K562 (cell line): ENCODE data around the gene ACOT7. TPM values are rescaled to one million over a fixed set of nuclear protein-coding genes. Genes with fewer than 3 reads are reported as not detected.

Experiments used
- ATF1 ChIP-seq, 2 experiments: fragments of 450-650 bp in 1 of 2; IDR thresholded peaks; 2 replicates each; pipeline ENCODE4 v1.6.1; 2016; ENCODE audit warnings: missing compliant biosample characterization in 1 of 2, missing genetic modification characterization in 1 of 2
- E2F8 ChIP-seq: fragments of 450-650 bp; IDR thresholded peaks from 2 replicates; pipeline ENCODE4 v1.7.1; 2018; ENCODE audit warnings: mild to moderate bottlenecking, low read depth; ENCODE audit not compliant: partially characterized antibody
- FOXM1 ChIP-seq, 2 experiments: fragments of 450-650 bp in 1 of 2; sonication (generic) in 1 of 2; formaldehyde crosslinking in 1 of 2; IDR thresholded peaks; 2 replicates each; pipeline versions ENCODE4 v1.6.1 to v1.9.0; 2017 to 2022; ENCODE audit warnings: low read depth in 2 of 2, mild to moderate bottlenecking in 2 of 2, missing genetic modification reagents in 1 of 2, moderate library complexity in 1 of 2
- HEY1 ChIP-seq: fragments of 250-450 bp; sonication (Bioruptor Pico); IDR thresholded peaks from 2 replicates; pipeline ENCODE4 v1.5.0; 2020; ENCODE audit warnings: mild to moderate bottlenecking, moderate library complexity, borderline replicate concordance
- HLTF ChIP-seq: fragments of 450-650 bp; IDR thresholded peaks from 2 replicates; pipeline ENCODE4 v1.6.1; 2016
- HNRNPH1 ChIP-seq: fragments of 200-400 bp; formaldehyde crosslinking; optimal IDR thresholded peaks from 2 replicates; pipeline ENCODE3; 2017; ENCODE audit warnings: low read depth, mild to moderate bottlenecking, low read length, moderate library complexity
- KLF16 ChIP-seq: IDR thresholded peaks from 2 replicates; pipeline ENCODE4 v1.6.1; 2016; ENCODE audit warnings: antibody characterized with exemption
- MCM5 ChIP-seq: fragments of 450-650 bp; IDR thresholded peaks from 2 replicates; pipeline ENCODE4 v1.6.1; 2016; ENCODE audit warnings: low read depth
- MECOM ChIP-seq: fragments of 250-450 bp; sonication (Bioruptor Pico); IDR thresholded peaks from 2 replicates; pipeline ENCODE4 v1.8.0; 2022; ENCODE audit warnings: inconsistent platforms
- RAD21 ChIP-seq, 2 experiments: fragments of 250-450 bp in 1 of 2; fragments of 450-650 bp in 1 of 2; sonication (Bioruptor Pico) in 1 of 2; formaldehyde crosslinking in 1 of 2; IDR thresholded peaks in 1 of 2; conservative IDR thresholded peaks in 1 of 2; 2 replicates each; pipeline versions ENCODE4 v1.4.0 to v1.8.0; 2020 to 2022; ENCODE audit warnings: mild to moderate bottlenecking in 2 of 2, moderate library complexity in 1 of 2
- RBM34 ChIP-seq: fragments of 200-400 bp; formaldehyde crosslinking; IDR thresholded peaks from 2 replicates; pipeline ENCODE4 v1.6.1; 2018; ENCODE audit warnings: low read length, borderline replicate concordance; ENCODE audit not compliant: insufficient read depth
- RCOR1 ChIP-seq, 2 experiments: IDR thresholded peaks; 2 replicates each; pipeline ENCODE4 v1.6.1; 2012; ENCODE audit warnings: low read depth in 2 of 2, low read length in 2 of 2, borderline replicate concordance in 1 of 2, improper control_type of control experiment in 1 of 2
- RFX1 ChIP-seq: fragments of 450-650 bp; IDR thresholded peaks from 2 replicates; pipeline ENCODE4 v1.6.1; 2016; ENCODE audit warnings: mild to moderate bottlenecking, moderate library complexity
- SMC3 ChIP-seq: conservative IDR thresholded peaks from 2 replicates; pipeline ENCODE4 v1.6.1; 2011; ENCODE audit warnings: low read depth, low read length, improper control_type of control experiment; ENCODE audit not compliant: insufficient read depth
- STAG1 ChIP-seq: sonication (generic); formaldehyde crosslinking; IDR thresholded peaks from 2 replicates; pipeline ENCODE4 v1.5.0; 2020; ENCODE audit warnings: missing genetic modification reagents, borderline replicate concordance
- USF2 ChIP-seq: sonication (generic); formaldehyde crosslinking; IDR thresholded peaks from 2 replicates; pipeline ENCODE4 v1.5.0; 2020; ENCODE audit warnings: missing genetic modification reagents
- WHSC1 ChIP-seq: IDR thresholded peaks from one replicate; pipeline ENCODE4 v1.6.1; 2012; ENCODE audit warnings: low read length, control low read depth, inconsistent platforms
- ZBTB2 ChIP-seq: fragments of 450-650 bp; IDR thresholded peaks from 2 replicates; pipeline ENCODE4 v1.6.1; 2016; ENCODE audit warnings: antibody characterized with exemption
- ZNF217 ChIP-seq: sonication (generic); formaldehyde crosslinking; IDR thresholded peaks from 2 replicates; pipeline ENCODE4 v1.8.0; 2022; ENCODE audit warnings: mild to moderate bottlenecking, missing genetic modification reagents
- ZNF707 ChIP-seq: fragments of 250-450 bp; sonication (Bioruptor Pico); conservative IDR thresholded peaks from 2 replicates; pipeline ENCODE4 v1.8.0; 2022; ENCODE audit warnings: inconsistent platforms, mild to moderate bottlenecking, moderate library complexity
- polyA plus RNA-seq, 8 experiments: library from polyadenylated mRNA; depleted of rRNA in 4 of 8; stranded (reverse) in 5 of 8; unstranded in 3 of 8; fragments of >200 nt; fragmentation: Nextera tagmentation in 2 of 8; fragmentation: Illumina TruSeq in 1 of 8; extraction: Ambion mirVana in 2 of 8; extraction: Trizol in 1 of 8; gene quantifications; 2 replicates each; pipeline versions ENCODE4 v1.2.1 to v1.2.3, GENCODE V29; 2011 to 2014; ENCODE audit warnings: inconsistent platforms in 1 of 8, missing spikeins in 1 of 8
- total RNA-seq, 7 experiments: library from RNA; depleted of rRNA in 6 of 7; stranded (reverse); fragments of >200 nt in 6 of 7; fragmentation: Illumina TruSeq in 2 of 7; extraction: Trizol in 2 of 7; gene quantifications; 2 replicates each; pipeline versions ENCODE4 v1.2.1 to v1.2.3, GENCODE V29; 2011 to 2021; ENCODE audit warnings: low replicate concordance in 1 of 7

The ACOT7 gene
- total and polyA plus RNA-seq, 9 of the 15 experiments (the other 6 are each of a cell fraction or from before 2014, with no cell fraction given), result 7.0 to 92.6 (median 37.2) TPM

- TF ChIP-seq RCOR1 (IDR thresholded peaks at IDR 0.05; ENCODE audit: borderline replicate concordance in 1 of 2, low read depth in 2 of 2, low read length in 2 of 2) (peak in 1 of 2 experiments; percentile 7; a peak in 1 of 4 replicates), WHSC1 (no peak), MECOM (CRISPR knock-in tag) (no peak), RAD21 (CRISPR knock-in tag; conservative IDR thresholded peaks at IDR 0.05 in 1 of 2, IDR thresholded peaks at IDR 0.05 in 1 of 2) (peak in 1 of 2 experiments; percentile 46; a peak in 2 of 4 replicates), HLTF (no peak), KLF16 (peak; percentile 55; the same call in 1 of the 2 replicates), ATF1 (CRISPR knock-in tag; IDR thresholded peaks at IDR 0.05) (no peak), ATF1 (tag; IDR thresholded peaks at IDR 0.05) (peak; percentile 21; the same call in 1 of the 2 replicates), RBM34 (no peak), HNRNPH1 (no peak), ZBTB2 (no peak), RFX1 (no peak), ZNF707 (CRISPR knock-in tag) (no peak), USF2 (CRISPR knock-in tag) (peak; percentile 73), E2F8 (no peak), SMC3 (0 out of 2 replicates have a peak, but pooled peaks have one; percentile 44), MCM5 (no peak), HEY1 (CRISPR knock-in tag) (no peak), FOXM1 (IDR thresholded peaks at IDR 0.05; ENCODE audit: low read depth) (no peak), FOXM1 (CRISPR knock-in tag; IDR thresholded peaks at IDR 0.05; ENCODE audit: low read depth) (no peak), ZNF217 (CRISPR knock-in tag) (no peak), STAG1 (CRISPR knock-in tag) (no peak)
Observed at GRCh38 chr1:6414443-6414844, 20.9 kb upstream of the ACOT7 start (continued).
